Ishikawa (cell line): ENCODE results near the gene TMEM205.

Source experiments
- CEBPB ChIP-seq: IDR thresholded peaks from 2 replicates; pipeline ENCODE4 v1.6.1; 2012
- CREB1 ChIP-seq: IDR thresholded peaks from 2 replicates; pipeline ENCODE4 v1.6.1; 2012; ENCODE audit warnings: low read depth
- EGR1 ChIP-seq: IDR thresholded peaks from 2 replicates; pipeline ENCODE4 v1.6.1; 2012
- EP300 ChIP-seq: IDR thresholded peaks from 2 replicates; pipeline ENCODE4 v1.6.1; 2012; ENCODE audit warnings: borderline replicate concordance
- FOXM1 ChIP-seq: IDR thresholded peaks from 2 replicates; pipeline ENCODE4 v1.6.1; 2012; ENCODE audit warnings: low read depth, borderline replicate concordance
- MAX ChIP-seq: IDR thresholded peaks from 2 replicates; pipeline ENCODE4 v1.6.1; 2012
- NFIC ChIP-seq: IDR thresholded peaks from 2 replicates; pipeline ENCODE4 v1.6.1; 2012
- RAD21 ChIP-seq: IDR thresholded peaks from 2 replicates; pipeline ENCODE4 v1.6.1; 2012; ENCODE audit warnings: low read depth
- REST ChIP-seq: IDR thresholded peaks from 2 replicates; pipeline ENCODE4 v1.6.1; 2012; ENCODE audit warnings: low read depth, mild to moderate bottlenecking
- TAF1 ChIP-seq: IDR thresholded peaks from 2 replicates; pipeline ENCODE4 v1.6.1; 2012; ENCODE audit warnings: low read depth, mild to moderate bottlenecking
- TCF12 ChIP-seq: IDR thresholded peaks from 2 replicates; pipeline ENCODE4 v1.6.1; 2012; ENCODE audit warnings: low read depth
- TEAD4 ChIP-seq: IDR thresholded peaks from 2 replicates; pipeline ENCODE4 v1.6.1; 2012
- USF1 ChIP-seq: IDR thresholded peaks from 2 replicates; pipeline ENCODE4 v1.6.1; 2012
- YY1 ChIP-seq: IDR thresholded peaks from 2 replicates; pipeline ENCODE4 v1.6.1; 2012; ENCODE audit warnings: low read depth
- ZBTB7A ChIP-seq: IDR thresholded peaks from 2 replicates; pipeline ENCODE4 v1.6.1; 2012; ENCODE audit warnings: low read depth

Gene TMEM205

GRCh38 chr19:11304936-11305335 is 41.1 kb downstream of the TMEM205 start:
- TF ChIP-seq RAD21 (no peak), TEAD4 (no peak), FOXM1 (no peak), USF1 (no peak), EGR1 (no peak), EP300 (no peak)

- TF ChIP-seq NFIC, result no peak
- no peak for TF ChIP-seq EP300
- no peak for TF ChIP-seq FOXM1
- TF ChIP-seq CEBPB, result no peak
- no peak for TF ChIP-seq CREB1
- no peak for TF ChIP-seq RAD21
- no peak for TF ChIP-seq REST
- no peak for TF ChIP-seq TAF1
- TF ChIP-seq MAX, result no peak
- TF ChIP-seq TEAD4, result no peak
- no peak for TF ChIP-seq EGR1
These were observed 45.3 kb downstream of the TMEM205 start for GRCh38 chr19:11300811-11301120.

- TF ChIP-seq USF1 (no peak), TCF12 (no peak), EGR1 (no peak), YY1 (no peak), MAX (no peak), REST (no peak), ZBTB7A (no peak), CREB1 (no peak), NFIC (no peak)
These were observed 45.9 kb downstream of the TMEM205 start for GRCh38 chr19:11299946-11300810.

GRCh38 chr19:11296264-11296663 is 49.8 kb downstream of the TMEM205 start:
- TF ChIP-seq TEAD4, result no peak

- TF ChIP-seq ZBTB7A (no peak), CEBPB (no peak), TAF1 (no peak), RAD21 (peak; percentile 21; the same call in 1 of the 2 replicates), NFIC (no peak), USF1 (no peak)
These were observed 50.3 kb downstream of the TMEM205 start, which contains the start of gene TSPAN16 for GRCh38 chr19:11295665-11296245. TSPAN16 (plus strand) TSS chr19:11296160; CDS start chr19:11296298, 138 bp downstream.

- TF ChIP-seq ZBTB7A, result no peak
- no peak for TF ChIP-seq USF1
- no peak for TF ChIP-seq TCF12
- no peak for TF ChIP-seq TEAD4
- TF ChIP-seq EGR1, result no peak
- no peak for TF ChIP-seq RAD21
- no peak for TF ChIP-seq YY1
- no peak for TF ChIP-seq CEBPB
- TF ChIP-seq MAX, result no peak
These were observed 50.9 kb downstream of the TMEM205 start for GRCh38 chr19:11295180-11295579.
